NCI-H1436 (cell line): ENCODE measurements around the gene GIGYF1.
"Not testable (repeated sequence)": the region's sequence is repeated elsewhere in the genome, so short reads cannot be mapped to it uniquely, and the experiment has no call there.

Source experiments
- DNase-seq: peaks from one replicate; lab custom pipeline; 2025; lab: John Stamatoyannopoulos, UW

Gene GIGYF1

GRCh38 chr7:100706672-100707311 lies 12.7 kb upstream of the GIGYF1 start:
- no peak for DNase-seq

DNA sequence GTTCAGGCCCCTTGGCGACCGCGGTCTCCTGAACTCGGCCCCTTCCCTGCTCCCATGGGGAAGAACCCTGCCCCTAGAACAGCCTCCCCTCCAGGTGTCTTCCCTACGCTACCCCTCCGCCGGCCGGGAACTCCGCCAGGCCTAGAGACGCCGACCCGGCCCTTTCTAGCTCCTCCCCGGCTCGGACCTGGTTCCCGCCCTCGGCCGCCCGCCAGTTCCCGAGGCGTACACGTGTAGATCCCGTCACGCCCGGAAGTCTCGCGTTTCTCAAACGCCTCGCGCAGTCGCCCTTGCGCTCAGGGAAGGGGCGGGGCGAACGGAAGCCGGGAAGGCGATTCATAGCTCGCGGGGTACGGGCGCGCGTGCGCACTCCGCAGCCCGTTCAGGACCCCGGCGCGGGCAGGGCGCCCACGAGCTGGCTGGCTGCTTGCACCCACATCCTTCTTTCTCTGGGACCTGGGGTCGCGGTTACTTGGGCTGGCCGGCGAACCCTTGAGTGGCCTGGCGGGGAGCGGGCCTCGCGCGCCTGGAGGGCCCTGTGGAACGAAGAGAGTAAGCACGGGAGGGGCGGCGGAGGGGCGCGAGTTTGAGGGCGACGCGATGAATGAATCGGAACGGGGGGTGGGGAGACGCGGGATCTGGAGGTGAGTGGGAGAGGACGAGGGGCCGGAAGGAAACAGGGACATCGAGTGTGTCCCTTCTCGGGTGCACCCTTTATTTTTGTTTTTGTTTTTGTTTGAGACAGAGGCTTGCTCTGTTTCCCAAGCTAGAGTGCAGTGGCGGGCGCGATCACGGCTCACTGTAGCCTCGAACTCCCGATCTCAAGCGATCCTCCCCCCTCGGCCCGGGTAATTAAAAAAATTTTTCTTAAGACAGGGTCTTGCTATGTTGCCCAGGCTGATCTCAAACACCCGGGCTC lies 12.0 kb upstream of the GIGYF1 start, which contains the start of gene POP7:
Gene POP7, plus strand, starts transcription at position 369 of the 919 bp plus-strand sequence. CDS start 710 bp downstream, outside the sequence.
- peak; percentile 97 for DNase-seq

DNA sequence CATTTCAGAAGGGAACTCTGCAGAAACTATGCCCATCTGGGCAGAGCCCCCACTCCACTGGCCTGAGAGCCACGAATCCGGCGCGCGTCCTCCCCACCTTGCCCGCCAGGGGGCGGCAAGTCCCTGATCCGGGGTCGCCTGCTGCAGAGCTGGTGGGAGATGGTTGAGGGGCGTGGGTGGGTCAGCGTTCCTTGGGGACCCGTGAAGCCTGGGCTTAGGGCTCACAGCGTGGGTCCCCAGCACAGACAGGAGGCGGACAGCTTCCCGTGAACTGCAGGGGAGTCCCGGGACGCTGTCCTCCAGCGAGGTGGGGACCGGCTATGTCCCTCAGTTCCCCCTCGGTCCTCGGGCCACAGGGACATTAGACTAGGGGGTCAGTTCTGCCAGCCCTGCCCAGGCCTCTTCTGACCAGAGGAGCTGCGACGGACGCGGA lies 11.3 kb upstream of the GIGYF1 start:
- DNase-seq = peak; percentile 58

- not testable (repeated sequence) for DNase-seq
Measured at GRCh38 chr7:100701089-100701488, 7.0 kb upstream of the GIGYF1 start.

GRCh38 chr7:100699018-100699417 lies 5.0 kb upstream of the GIGYF1 start:
- no peak for DNase-seq

- DNase-seq = no peak
Measured at GRCh38 chr7:100696123-100696521, 2.1 kb upstream of the GIGYF1 start.

DNA sequence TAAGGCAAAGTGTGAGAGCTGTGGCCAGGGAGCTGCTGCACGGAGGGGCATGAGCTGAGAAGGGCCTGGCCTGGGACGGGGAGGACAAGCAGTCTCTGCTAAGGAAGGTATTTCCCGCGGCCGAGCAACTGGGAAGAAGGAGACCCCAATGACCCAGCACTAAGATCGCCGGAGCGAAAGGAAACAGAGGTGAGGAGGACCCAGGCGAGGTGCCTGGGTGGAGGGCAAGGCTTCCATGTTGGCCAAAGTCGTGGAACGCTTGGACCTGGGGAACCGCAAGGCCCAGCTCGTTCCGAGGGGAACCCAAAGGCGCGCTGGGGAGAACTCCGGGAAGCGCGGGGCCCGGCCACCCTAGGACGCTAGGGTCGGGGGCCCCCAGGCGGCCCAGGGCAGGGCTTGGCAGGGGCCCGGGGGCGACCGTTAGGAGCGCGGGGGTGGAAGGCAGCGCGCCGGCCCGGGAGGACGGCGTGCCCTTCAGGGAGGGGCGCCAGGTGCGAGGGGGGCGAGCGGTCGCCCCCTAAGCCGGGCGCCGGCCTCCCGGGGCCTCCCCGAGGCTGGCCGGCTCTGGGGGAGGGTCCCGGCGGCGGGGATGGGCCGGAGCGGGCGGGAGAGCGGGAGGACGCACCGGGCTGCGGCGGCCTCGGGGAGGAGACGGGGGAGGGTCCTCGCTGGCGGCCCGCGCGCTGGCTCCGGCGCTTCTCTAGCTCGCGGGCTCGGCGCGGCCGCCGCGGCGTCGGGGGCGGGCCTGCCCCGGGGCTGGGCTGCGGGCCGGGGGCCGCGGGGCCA lies 545 bp downstream of the GIGYF1 start:
- peak; percentile 40 for DNase-seq

- DNase-seq = no peak
Measured at GRCh38 chr7:100692578-100692961, 1.5 kb downstream of the GIGYF1 start.

DNA sequence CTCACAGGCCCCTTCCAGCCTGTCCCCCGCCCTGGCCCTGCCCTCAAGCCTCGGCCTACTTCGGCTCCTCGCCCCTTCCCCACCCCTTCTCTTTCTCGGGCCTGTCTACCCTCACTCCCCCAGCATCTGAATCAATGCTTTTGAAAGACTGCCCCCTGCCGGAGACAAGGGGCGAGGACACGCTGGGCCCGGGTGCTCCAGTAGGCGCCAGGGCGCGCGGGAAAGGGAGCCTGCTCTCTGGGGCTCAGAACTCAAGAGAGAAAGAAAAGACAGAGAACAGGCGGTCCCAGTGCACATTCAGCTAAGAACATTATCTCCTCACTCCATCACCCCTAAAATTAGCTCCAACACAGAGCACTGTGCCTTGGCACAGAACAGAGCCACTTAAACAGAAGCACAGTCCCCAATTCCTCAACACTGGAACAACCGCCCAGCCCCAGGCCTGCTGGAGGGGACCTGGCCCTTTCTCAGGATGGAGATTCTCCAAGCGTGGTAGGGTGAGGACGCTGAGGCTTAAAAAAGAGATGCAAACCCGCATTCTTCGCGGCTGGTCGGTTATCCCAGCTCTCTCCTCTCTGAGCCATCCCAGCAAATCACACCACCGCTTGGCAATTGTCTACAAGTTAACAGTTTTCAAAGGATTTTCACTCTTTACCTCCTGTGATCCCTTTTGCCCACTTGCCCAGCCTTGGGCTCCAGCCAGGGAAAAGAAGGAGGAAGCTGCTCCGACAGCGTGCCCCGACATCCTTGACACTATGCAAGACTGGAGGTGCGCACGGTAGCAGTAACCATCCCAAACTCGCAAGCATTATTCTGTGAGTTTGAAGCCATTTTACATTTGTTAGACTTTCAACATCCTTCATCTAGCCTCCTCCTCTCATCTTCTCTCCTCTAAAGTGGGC lies 2.1 kb downstream of the GIGYF1 start:
- DNase-seq = peak; percentile 71

DNA sequence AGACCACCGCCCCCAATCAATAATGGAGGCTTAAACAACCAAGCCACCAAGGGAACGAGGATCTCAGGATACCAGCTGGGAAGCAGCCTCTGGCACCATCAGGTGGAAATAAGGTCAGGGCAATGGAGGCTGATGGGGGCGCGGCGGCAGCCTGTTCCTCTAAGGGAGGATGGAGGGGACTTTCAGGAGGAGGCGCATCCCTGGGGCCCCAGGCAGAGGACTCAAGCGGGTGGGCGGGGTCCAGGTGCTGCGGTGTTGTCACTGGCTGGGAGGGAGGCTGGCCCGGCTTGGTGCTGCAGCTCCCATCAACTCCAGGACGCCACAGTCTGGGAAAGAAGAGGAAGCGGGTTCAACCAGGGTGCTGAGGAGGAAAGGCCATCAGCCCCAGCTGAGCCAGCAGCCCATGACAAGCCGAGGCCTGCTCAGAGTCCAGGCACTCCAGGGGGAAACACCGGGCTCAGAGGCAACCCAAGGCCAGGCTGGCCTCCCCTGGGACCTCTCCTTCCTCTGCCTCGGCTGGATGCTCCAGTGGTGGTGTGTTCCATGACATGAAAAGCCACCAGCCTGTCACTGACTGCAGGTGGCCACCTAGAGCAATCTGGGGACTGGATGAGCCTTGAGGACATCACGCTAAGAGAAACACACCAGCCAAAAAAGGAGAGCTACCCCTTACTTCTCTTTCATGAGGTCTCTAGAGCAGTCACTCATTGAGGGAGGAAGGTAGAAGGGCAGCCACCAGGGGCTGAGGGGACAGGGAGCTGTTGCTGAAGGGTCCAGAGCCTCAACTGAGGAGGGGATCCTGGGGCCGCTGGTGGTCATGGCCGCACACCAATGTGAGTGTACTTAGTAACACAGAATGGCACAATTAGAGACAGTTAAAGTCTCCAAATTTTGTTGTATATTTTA lies 4.6 kb downstream of the GIGYF1 start:
- no peak for DNase-seq

DNA sequence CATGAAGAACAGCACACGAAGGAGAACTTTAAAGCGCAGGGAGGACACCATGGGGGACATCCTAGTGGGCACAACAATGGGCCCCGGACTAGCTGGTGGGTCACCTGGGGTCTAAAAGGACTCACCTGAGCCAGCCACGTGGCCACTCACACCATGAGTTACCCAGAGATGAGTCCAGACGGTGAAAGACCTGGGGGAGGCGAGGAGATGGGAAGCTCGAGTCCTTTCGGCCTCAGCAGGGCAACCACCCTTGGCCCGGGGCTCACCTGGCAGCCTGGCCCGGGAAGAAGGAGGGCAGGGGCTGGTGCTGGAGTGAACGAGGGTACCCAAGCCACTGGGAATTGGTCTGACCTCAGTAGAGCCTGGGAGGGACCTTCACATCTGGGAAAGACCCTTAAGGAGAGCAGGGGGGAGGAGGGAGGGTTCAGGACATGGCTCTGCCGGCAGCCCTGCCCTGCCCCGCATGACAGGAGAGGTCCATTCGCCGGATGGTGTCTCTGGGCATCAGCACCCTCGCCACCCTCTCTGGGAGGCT lies 5.7 kb downstream of the GIGYF1 start:
- no peak for DNase-seq

DNA sequence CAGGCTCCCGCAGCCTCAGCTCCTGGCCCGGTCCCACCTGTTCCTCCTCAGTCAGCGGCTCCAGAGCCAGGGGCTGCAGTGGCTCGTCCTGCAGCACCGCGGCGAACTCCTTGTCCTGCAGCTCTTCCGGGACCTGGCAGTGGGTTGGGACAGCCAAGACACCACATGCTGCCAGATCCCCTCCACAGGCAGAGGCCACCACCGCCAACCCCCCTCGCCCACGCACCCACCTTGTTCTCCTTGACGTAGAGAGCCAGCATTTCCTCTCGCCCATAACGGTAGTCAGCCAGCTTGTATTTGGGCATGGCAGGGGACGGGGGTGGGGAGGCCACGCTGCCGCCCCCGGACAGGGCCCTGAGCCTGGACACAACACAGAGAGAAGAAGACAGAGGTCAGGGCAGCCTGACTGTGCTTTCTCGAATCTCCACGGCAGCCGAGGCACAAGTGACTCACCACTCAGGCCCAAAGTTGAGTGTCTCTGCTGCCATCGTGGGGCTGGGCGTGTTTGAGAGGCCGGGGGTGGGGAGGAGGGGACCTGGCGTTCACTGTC lies 6.2 kb downstream of the GIGYF1 start:
- DNase-seq = no peak

- DNase-seq = no peak
Measured at GRCh38 chr7:100687261-100687660, 6.8 kb downstream of the GIGYF1 start.

- no peak for DNase-seq
Measured at GRCh38 chr7:100686822-100687211, 7.2 kb downstream of the GIGYF1 start.

- no peak for DNase-seq
Measured at GRCh38 chr7:100686201-100686821, 7.7 kb downstream of the GIGYF1 start.

GRCh38 chr7:100685631-100686145 lies 8.4 kb downstream of the GIGYF1 start:
- no peak for DNase-seq

DNA sequence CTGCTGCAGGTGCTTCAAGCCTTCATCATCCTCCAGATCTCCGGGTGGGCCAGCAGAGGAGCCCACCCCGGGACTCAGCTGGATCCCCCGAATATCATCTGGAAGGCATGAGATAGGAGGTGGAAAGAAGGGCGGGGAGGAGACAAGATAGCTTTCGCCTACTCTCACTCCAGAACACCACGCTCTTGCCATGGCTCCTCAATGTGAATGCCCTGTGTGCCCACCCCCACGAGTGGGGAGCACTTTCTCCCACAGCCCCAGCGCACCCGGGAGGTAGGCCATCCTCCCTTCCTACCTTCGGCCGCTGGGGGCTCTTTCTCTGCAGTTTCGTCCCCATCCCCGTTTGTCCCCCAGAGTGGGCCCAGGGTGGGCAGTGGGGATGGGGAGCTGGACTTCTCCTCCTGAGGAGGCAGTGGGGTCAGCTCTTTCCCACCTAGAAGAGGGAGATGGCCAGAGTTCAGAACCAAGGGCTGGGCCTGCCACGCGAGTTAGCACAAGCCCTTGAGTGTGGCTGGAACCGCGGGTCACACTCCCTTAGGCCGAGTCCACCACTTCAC lies 8.9 kb downstream of the GIGYF1 start:
- no peak for DNase-seq

DNA sequence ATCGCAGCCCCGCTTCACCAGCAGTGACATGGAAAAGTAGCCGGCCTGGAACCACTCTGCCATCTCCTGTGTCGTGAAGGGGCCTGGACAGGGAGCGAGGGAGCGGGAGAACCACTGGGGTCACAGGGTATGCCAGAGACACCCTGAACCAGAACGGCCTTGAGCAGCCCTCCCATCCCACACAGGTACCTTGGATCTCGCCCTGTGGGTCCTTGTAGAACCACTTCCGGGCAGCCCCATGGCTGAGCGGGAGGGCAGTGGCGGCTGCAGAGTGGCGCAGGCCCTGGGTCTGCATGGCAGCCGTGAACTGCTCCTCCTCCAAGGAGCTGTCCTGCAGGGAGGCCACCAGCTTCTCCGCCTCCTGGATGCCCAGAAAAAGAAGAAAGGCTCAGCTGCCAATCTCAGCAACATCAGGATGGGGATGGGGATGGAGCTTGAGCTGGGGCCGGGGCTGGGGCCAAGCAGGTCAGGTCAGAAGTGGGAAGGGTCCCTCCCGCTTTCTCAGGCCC lies 9.5 kb downstream of the GIGYF1 start:
- DNase-seq = no peak
